ENCODE results near the gene SNX3.
"Not testable (repeated sequence)": the region's sequence is repeated elsewhere in the genome, so short reads cannot be mapped to it uniquely, and the experiment has no call there.

Gene SNX3

GRCh38 chr6:108260126-108260808, 573 bp downstream of the SNX3 start:
- DNase-seq (ENCODE audit: low read depth in 2 of 2), result no peak

- DNase-seq (ENCODE audit: low read depth in 2 of 2), result no peak
These were observed 6.1 kb downstream of the SNX3 start for GRCh38 chr6:108254433-108255410.

GRCh38 chr6:108253241-108253640, 7.6 kb downstream of the SNX3 start:
- DNase-seq (ENCODE audit: low read depth in 2 of 2), result no peak

GRCh38 chr6:108252055-108252454, 8.8 kb downstream of the SNX3 start:
- DNase-seq (ENCODE audit: low read depth in 2 of 2), result no peak

GRCh38 chr6:108251252-108251651, 9.6 kb downstream of the SNX3 start:
- DNase-seq (ENCODE audit: low read depth in 2 of 2), result no peak

- DNase-seq (ENCODE audit: low read depth in 2 of 2), result no peak
These were observed 10.5 kb downstream of the SNX3 start for GRCh38 chr6:108250240-108250866.

- no peak for DNase-seq (ENCODE audit: low read depth in 2 of 2)
These were observed 12.8 kb downstream of the SNX3 start for GRCh38 chr6:108247965-108248536.

- DNase-seq (ENCODE audit: low read depth in 2 of 2), result not testable (repeated sequence)
These were observed 15.7 kb downstream of the SNX3 start for GRCh38 chr6:108245095-108245494.

- DNase-seq (ENCODE audit: low read depth in 2 of 2), result no peak
These were observed 17.0 kb downstream of the SNX3 start for GRCh38 chr6:108243836-108244235.

- DNase-seq (ENCODE audit: low read depth in 2 of 2), result no peak
These were observed 18.1 kb downstream of the SNX3 start for GRCh38 chr6:108242721-108243120.

GRCh38 chr6:108242259-108242658, 18.6 kb downstream of the SNX3 start:
- no peak for DNase-seq (ENCODE audit: low read depth in 2 of 2)

- no peak for DNase-seq (ENCODE audit: low read depth in 2 of 2)
These were observed 22.5 kb downstream of the SNX3 start for GRCh38 chr6:108238322-108238721.

GRCh38 chr6:108236791-108237190, 24.0 kb downstream of the SNX3 start:
- DNase-seq (ENCODE audit: low read depth in 2 of 2), result no peak

- no peak for DNase-seq (ENCODE audit: low read depth in 2 of 2)
These were observed 25.7 kb downstream of the SNX3 start for GRCh38 chr6:108235127-108235526.

- DNase-seq (ENCODE audit: low read depth in 2 of 2), result no peak
These were observed 32.4 kb downstream of the SNX3 start for GRCh38 chr6:108228416-108228815.

- no peak for DNase-seq (ENCODE audit: low read depth in 2 of 2)
These were observed 33.5 kb downstream of the SNX3 start for GRCh38 chr6:108227290-108227689.

- no peak for DNase-seq (ENCODE audit: low read depth in 2 of 2)
These were observed 38.3 kb downstream of the SNX3 start for GRCh38 chr6:108222504-108222903.

- DNase-seq (ENCODE audit: low read depth in 2 of 2), result no peak
These were observed 38.8 kb downstream of the SNX3 start for GRCh38 chr6:108222064-108222463.

- DNase-seq (ENCODE audit: low read depth in 2 of 2), result no peak
These were observed 49.2 kb downstream of the SNX3 start for GRCh38 chr6:108211671-108212070.

- no peak for DNase-seq (ENCODE audit: low read depth in 2 of 2)
These were observed 50.3 kb downstream of the SNX3 start for GRCh38 chr6:108210556-108210955.

GRCh38 chr6:108209738-108210137, 51.1 kb downstream of the SNX3 start:
- DNase-seq (ENCODE audit: low read depth in 2 of 2), result no peak

- DNase-seq (ENCODE audit: low read depth in 2 of 2), result no peak
These were observed 53.8 kb downstream of the SNX3 start for GRCh38 chr6:108207013-108207412.

All from stimulated activated CD4-positive, alpha-beta T cell treated with anti-CD3 and anti-CD28 coated beads, Interleukin-1b, Interleukin-23, amount 100 ng/mL, for 1 hour (primary cell).